ENCODE results near the gene LGR5. TPM values are rescaled to one million over a fixed set of nuclear protein-coding genes. Genes with fewer than 3 reads are reported as not detected.

The LGR5 gene
- total and polyA plus RNA-seq, 2 of the 13 experiments (the other 11 are each of a cell fraction or from before 2014, with no cell fraction given): 37.0 to 121 TPM

- H3K4me2 ChIP-seq (ENCODE audit: low read depth, low read length): no peak overlapping the region
- intact Hi-C loops (cut with micrococcal nuclease; ENCODE audit: unreplicated experiment) (loop anchor here (10.0 kb wide), 1 partner anchor 187 kb away; no protein-coding TSS in a partner anchor), in situ Hi-C loops (cut with HindIII; ENCODE audit: extremely low pct_ligation_motif_present, low pct_unique_long_range_greater_than_20kb) (no loop called here)
- H3K27me3 ChIP-seq (ENCODE audit: control insufficient read depth in 1 of 2, insufficient read depth in 2 of 2, low read length in 2 of 2): no peaks in the 10 kb centered on the region
- H4K20me1 ChIP-seq (ENCODE audit: insufficient read depth, low read length): peaks cover 26% of the 10 kb centered on the region
- H3K4me1 ChIP-seq (ENCODE audit: insufficient read depth, low read length): peaks cover 53% of the 10 kb centered on the region
- ATAC-seq (no peak), DNase-seq (ENCODE audit: low spot score) (no peak), FAIRE-seq (no peak)
- no peak overlapping the region for H3K4me3 ChIP-seq (replicated peaks in 1 of 3; ENCODE audit: insufficient read depth in 1 of 3, low read depth in 2 of 3, low read length in 3 of 3)
- no peak overlapping the region for H2AFZ ChIP-seq (ENCODE audit: low read length)
- H3K36me3 ChIP-seq (replicated peaks in 1 of 2; ENCODE audit: control insufficient read depth in 1 of 2, insufficient read depth in 2 of 2, low read length in 2 of 2): peaks cover 15 to 41% of the 10 kb centered on the region in 2 experiments
- no peak overlapping the region for H3K27ac ChIP-seq (ENCODE audit: extremely low read length, insufficient read depth, low read length)
- ChIA-PET POLR2A (no interaction called here), CTCF (ENCODE audit: low intra/inter-chr PET ratio, low total read pairs) (no interaction called here)
- WGBS (ENCODE audit: low lambda C conversion rate): 88% methylated on average over 9 of the region's 9 CpGs
- H3K9ac ChIP-seq (ENCODE audit: insufficient read depth, low read depth, low read length): no peak overlapping the region
- no TSS peak for BruUV-seq (replicated peaks)
- H3K79me2 ChIP-seq (ENCODE audit: insufficient read depth, low read length): peaks cover 90% of the 10 kb centered on the region
- no peaks in the 10 kb centered on the region for H3K9me3 ChIP-seq (ENCODE audit: low read length)
- TF ChIP-seq RBM22 (optimal IDR thresholded peaks at IDR 0.05; ENCODE audit: low read length) (peak; percentile 52), TOPORS (CRISPR knock-in tag; IDR thresholded peaks at IDR 0.05) (no peak)
Observed at GRCh38 chr12:71447691-71448132, 8.1 kb downstream of the LGR5 start.

- POLR2A ChIA-PET: no interaction called here
- WGBS (ENCODE audit: low lambda C conversion rate): 96% methylated on average over 3 of the region's 3 CpGs
- no peaks in the 10 kb centered on the region for H3K27me3 ChIP-seq (ENCODE audit: control insufficient read depth in 1 of 2, insufficient read depth in 2 of 2, low read length in 2 of 2)
- TF ChIP-seq PRDM15 (CRISPR knock-in tag; IDR thresholded peaks at IDR 0.05) (no peak), NCOR1 (IDR thresholded peaks at IDR 0.05; ENCODE audit: borderline replicate concordance, low read length) (no peak), TFDP1 (CRISPR knock-in tag; IDR thresholded peaks at IDR 0.05; ENCODE audit: borderline replicate concordance) (no peak), SAP130 (CRISPR knock-in tag; IDR thresholded peaks at IDR 0.05; ENCODE audit: low read depth) (no peak), ZNF563 (CRISPR knock-in tag; IDR thresholded peaks at IDR 0.05) (no peak), CENPT (CRISPR knock-in tag; IDR thresholded peaks at IDR 0.05; ENCODE audit: low read depth) (no peak), CREB3 (CRISPR knock-in tag; IDR thresholded peaks at IDR 0.05) (no peak), MYC (CRISPR knock-in tag; IDR thresholded peaks at IDR 0.05; ENCODE audit: borderline replicate concordance) (no peak), ZBTB8A (CRISPR knock-in tag; IDR thresholded peaks at IDR 0.05; ENCODE audit: borderline replicate concordance, low read depth) (no peak), ZNF83 (CRISPR knock-in tag; IDR thresholded peaks at IDR 0.05; ENCODE audit: borderline replicate concordance) (no peak), RAD51 (IDR thresholded peaks at IDR 0.05; ENCODE audit: borderline replicate concordance) (no peak), ZNF570 (CRISPR knock-in tag; IDR thresholded peaks at IDR 0.05; ENCODE audit: borderline replicate concordance) (no peak)
Observed at GRCh38 chr12:71448150-71448581, 8.6 kb downstream of the LGR5 start.

More at GRCh38 chr12:71448150-71448581, 8.6 kb downstream of the LGR5 start:
- CTCF ChIA-PET (ENCODE audit: low intra/inter-chr PET ratio, low total read pairs): no interaction called here
- Histone ChIP-seq H3K9me3 (ENCODE audit: low read length) (no peaks in the 10 kb centered on the region), H3K36me3 (replicated peaks in 1 of 2; ENCODE audit: control insufficient read depth in 1 of 2, insufficient read depth in 2 of 2, low read length in 2 of 2) (peaks cover 15 to 41% of the 10 kb centered on the region in 2 experiments), H3K4me3 (replicated peaks in 1 of 3; ENCODE audit: insufficient read depth in 1 of 3, low read depth in 2 of 3, low read length in 3 of 3) (no peak overlapping the region), H4K20me1 (ENCODE audit: insufficient read depth, low read length) (peaks cover 21% of the 10 kb centered on the region), H3K9ac (ENCODE audit: insufficient read depth, low read depth, low read length) (no peak overlapping the region), H3K4me1 (ENCODE audit: insufficient read depth, low read length) (peaks cover 48% of the 10 kb centered on the region), H3K79me2 (ENCODE audit: insufficient read depth, low read length) (peaks cover 89% of the 10 kb centered on the region), H3K4me2 (ENCODE audit: low read depth, low read length) (no peak overlapping the region), H2AFZ (ENCODE audit: low read length) (no peak overlapping the region), H3K27ac (ENCODE audit: extremely low read length, insufficient read depth, low read length) (no peak overlapping the region)
- no TSS peak for BruUV-seq (replicated peaks)
- no peak for ATAC-seq
- no peak for DNase-seq (ENCODE audit: low spot score)
- in situ Hi-C loops (cut with HindIII; ENCODE audit: extremely low pct_ligation_motif_present, low pct_unique_long_range_greater_than_20kb): no loop called here
- intact Hi-C loops (cut with micrococcal nuclease; ENCODE audit: unreplicated experiment): loop anchor here (10.0 kb wide), 1 partner anchor 187 kb away; no protein-coding TSS in a partner anchor
- no peak for FAIRE-seq
